Smooth muscle cell (in vitro differentiated cells): ENCODE data around the gene CYTH1. TPM values are rescaled to one million over a fixed set of nuclear protein-coding genes. Genes with fewer than 3 reads are reported as not detected.

Source experiments
- DNase-seq: peaks from one replicate; lab custom pipeline; 2025; ENCODE audit not compliant: unreplicated experiment; lab: John Stamatoyannopoulos, UW
- H2AFZ ChIP-seq: fragments of 200-600 bp; sonication (generic); 2 replicates; pipeline ENCODE4 v1.6.0; 2016; ENCODE audit warnings: antibody characterized with exemption, low read depth, mild to moderate bottlenecking
- H3F3A ChIP-seq: fragments of 200-600 bp; sonication (generic); 2 replicates; pipeline ENCODE4 v1.6.0; 2017; ENCODE audit warnings: antibody characterized with exemption, low read depth
- H3K27ac ChIP-seq: fragments of 200-600 bp; sonication (generic); 2 replicates; pipeline ENCODE4 v1.5.1; 2016; ENCODE audit warnings: low read depth, mild to moderate bottlenecking
- H3K27me3 ChIP-seq: fragments of 200-600 bp; sonication (generic); 2 replicates; pipeline ENCODE4 v1.6.1; 2016; ENCODE audit warnings: low read depth, mild to moderate bottlenecking
- H3K36me3 ChIP-seq: fragments of 200-600 bp; sonication (generic); 2 replicates; pipeline ENCODE4 v1.5.1; 2016; ENCODE audit warnings: low read depth
- H3K4me1 ChIP-seq: fragments of 200-600 bp; sonication (generic); 2 replicates; pipeline ENCODE4 v1.5.1; 2016; ENCODE audit warnings: low read depth
- H3K4me2 ChIP-seq: fragments of 200-600 bp; sonication (generic); 2 replicates; pipeline ENCODE4 v1.6.0; 2016; ENCODE audit warnings: mild to moderate bottlenecking
- H3K4me3 ChIP-seq: fragments of 200-600 bp; sonication (generic); 2 replicates; pipeline ENCODE4 v1.5.1; 2016; ENCODE audit warnings: mild to moderate bottlenecking
- H3K79me2 ChIP-seq: fragments of 200-600 bp; sonication (generic); 2 replicates; pipeline ENCODE4 v1.6.0; 2016; ENCODE audit warnings: low read depth, mild to moderate bottlenecking
- H3K9ac ChIP-seq: fragments of 200-600 bp; sonication (generic); 2 replicates; pipeline ENCODE4 v1.6.0; 2016; ENCODE audit warnings: low read depth
- H3K9me3 ChIP-seq: fragments of 200-600 bp; sonication (generic); replicated peaks from 2 replicates; pipeline ENCODE4 v1.5.1; 2016; ENCODE audit warnings: low read depth
- H4K20me1 ChIP-seq: fragments of 200-600 bp; sonication (generic); 2 replicates; pipeline ENCODE4 v1.6.0; 2016; ENCODE audit warnings: low read depth
- CTCF ChIP-seq: fragments of 200-600 bp; sonication (generic); IDR thresholded peaks from 2 replicates; pipeline ENCODE4 v1.5.1; 2017; ENCODE audit warnings: borderline replicate concordance, mild to moderate bottlenecking, antibody characterized with exemption; ENCODE audit not compliant: insufficient read depth, poor library complexity, severe bottlenecking
- WGBS: methylation state at CpG from one replicate; pipeline ENCODE4 v1.1.7; 2016; ENCODE audit warnings: low lambda C conversion rate; 5-methylcytosine and 5-hydroxymethylcytosine counted together
- polyA plus RNA-seq: library from polyadenylated mRNA; unstranded; fragments of >200 nt; fragmentation: Nextera tagmentation; extraction: Ambion mirVana; gene quantifications from 2 replicates; pipeline ENCODE4 v1.2.1, GENCODE V29; 2016
- total RNA-seq: library from RNA; depleted of rRNA; stranded (reverse); fragments of >200 nt; gene quantifications from 2 replicates; pipeline ENCODE4 v1.2.3, GENCODE V29; 2014

CYTH1 gene
- total and polyA plus RNA-seq, 2 experiments from 2014 or later, result 14.1 to 19.3 TPM

- peaks cover 12% of the 10 kb centered on the region for H3K36me3 ChIP-seq
- 95% methylated on average over 18 of the region's 18 CpGs for WGBS
- no peaks in the 10 kb centered on the region for H3K27me3 ChIP-seq
These were observed 38.0 kb upstream of the CYTH1 start for GRCh38 chr17:78819806-78820792.

GRCh38 chr17:78819402-78819801, 37.3 kb upstream of the CYTH1 start:
- H3K79me2 ChIP-seq, result no peaks in the 10 kb centered on the region
- H3K4me1 ChIP-seq, result no peaks in the 10 kb centered on the region
- no peak overlapping the region for H3K9ac ChIP-seq
- H3K4me2 ChIP-seq, result no peak overlapping the region
- H3K4me3 ChIP-seq, result no peak overlapping the region
- H3K27me3 ChIP-seq, result no peaks in the 10 kb centered on the region
- H4K20me1 ChIP-seq, result peaks cover 23% of the 10 kb centered on the region
- no peak overlapping the region for H2AFZ ChIP-seq
- WGBS, result 95% methylated on average over 8 of the region's 8 CpGs
- TF ChIP-seq CTCF, result no peak
- H3K9me3 ChIP-seq, result no peaks in the 10 kb centered on the region
- H3F3A ChIP-seq, result peaks cover 14% of the 10 kb centered on the region
- DNase-seq, result no peak
- H3K27ac ChIP-seq, result no peak overlapping the region
- H3K36me3 ChIP-seq, result peaks cover 13% of the 10 kb centered on the region

More at GRCh38 chr17:78819806-78820792, 38.0 kb upstream of the CYTH1 start:
- H3K4me3 ChIP-seq, result no peak overlapping the region
- H3K4me2 ChIP-seq, result no peak overlapping the region
- peaks cover 23% of the 10 kb centered on the region for H4K20me1 ChIP-seq
- no peak overlapping the region for H2AFZ ChIP-seq
- H3K27ac ChIP-seq, result no peak overlapping the region
- no peak for TF ChIP-seq CTCF
- H3K9me3 ChIP-seq, result no peaks in the 10 kb centered on the region
- H3K4me1 ChIP-seq, result no peaks in the 10 kb centered on the region
- no peak for DNase-seq
- H3K9ac ChIP-seq, result no peak overlapping the region
- H3K79me2 ChIP-seq, result no peaks in the 10 kb centered on the region
- H3F3A ChIP-seq, result peaks cover 14% of the 10 kb centered on the region

- peaks cover 10% of the 10 kb centered on the region for H3F3A ChIP-seq
- DNase-seq, result no peak
- no peak for TF ChIP-seq CTCF
- H3K4me1 ChIP-seq, result no peaks in the 10 kb centered on the region
- no peak overlapping the region for H3K4me2 ChIP-seq
- no peaks in the 10 kb centered on the region for H3K27me3 ChIP-seq
- H3K9me3 ChIP-seq, result no peaks in the 10 kb centered on the region
- H3K9ac ChIP-seq, result no peak overlapping the region
- H3K4me3 ChIP-seq, result no peak overlapping the region
- H3K36me3 ChIP-seq, result peaks cover 17% of the 10 kb centered on the region
- no peak overlapping the region for H3K27ac ChIP-seq
- H3K79me2 ChIP-seq, result no peaks in the 10 kb centered on the region
- peaks cover 20% of the 10 kb centered on the region for H4K20me1 ChIP-seq
- 75% methylated on average over 6 of the region's 6 CpGs for WGBS
- no peak overlapping the region for H2AFZ ChIP-seq
These were observed 36.9 kb upstream of the CYTH1 start for GRCh38 chr17:78818932-78819331.
